ENCODE results near the gene ATP6V0D1.

Gene ATP6V0D1

DNA sequence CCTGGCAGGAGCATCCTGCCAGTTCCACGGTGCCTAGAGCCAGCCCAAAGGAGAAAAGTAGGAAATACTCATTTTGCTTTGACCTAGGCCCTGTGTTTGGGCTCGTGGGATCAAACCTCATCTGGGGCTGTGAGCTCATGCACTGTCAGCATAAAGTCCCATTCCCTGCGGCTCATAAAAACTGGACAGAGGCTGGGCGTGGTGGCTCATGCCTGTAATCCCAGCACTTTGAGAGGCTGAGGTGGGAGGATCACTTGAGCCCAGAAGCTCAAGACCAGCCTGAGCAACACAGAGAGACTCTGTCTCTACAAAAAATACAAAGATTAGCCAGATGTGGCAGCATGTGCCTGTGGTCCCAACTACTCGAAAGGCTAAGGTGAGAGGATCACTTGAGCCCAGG, 17.9 kb downstream of the ATP6V0D1 start:
- no peak for DNase-seq

DNA sequence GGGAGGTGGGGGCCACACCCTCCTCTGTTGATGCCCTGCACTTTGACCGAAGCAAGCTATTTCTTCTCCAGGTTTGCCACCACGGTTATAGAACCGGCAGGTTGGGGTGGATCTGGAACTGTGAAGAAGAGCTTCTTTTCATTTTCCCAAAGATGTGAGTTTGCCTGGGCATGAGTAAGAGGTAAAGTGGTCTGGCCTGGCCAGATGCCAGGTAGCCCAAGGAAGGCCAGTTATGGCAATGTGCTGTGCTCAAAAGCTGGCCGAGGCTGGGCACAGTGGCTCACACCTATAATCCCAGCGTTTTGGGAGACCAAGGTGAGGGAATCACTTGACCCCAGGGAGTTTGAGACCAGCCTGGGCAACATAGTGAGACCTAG, 18.7 kb downstream of the ATP6V0D1 start:
- DNase-seq, result no peak

DNA sequence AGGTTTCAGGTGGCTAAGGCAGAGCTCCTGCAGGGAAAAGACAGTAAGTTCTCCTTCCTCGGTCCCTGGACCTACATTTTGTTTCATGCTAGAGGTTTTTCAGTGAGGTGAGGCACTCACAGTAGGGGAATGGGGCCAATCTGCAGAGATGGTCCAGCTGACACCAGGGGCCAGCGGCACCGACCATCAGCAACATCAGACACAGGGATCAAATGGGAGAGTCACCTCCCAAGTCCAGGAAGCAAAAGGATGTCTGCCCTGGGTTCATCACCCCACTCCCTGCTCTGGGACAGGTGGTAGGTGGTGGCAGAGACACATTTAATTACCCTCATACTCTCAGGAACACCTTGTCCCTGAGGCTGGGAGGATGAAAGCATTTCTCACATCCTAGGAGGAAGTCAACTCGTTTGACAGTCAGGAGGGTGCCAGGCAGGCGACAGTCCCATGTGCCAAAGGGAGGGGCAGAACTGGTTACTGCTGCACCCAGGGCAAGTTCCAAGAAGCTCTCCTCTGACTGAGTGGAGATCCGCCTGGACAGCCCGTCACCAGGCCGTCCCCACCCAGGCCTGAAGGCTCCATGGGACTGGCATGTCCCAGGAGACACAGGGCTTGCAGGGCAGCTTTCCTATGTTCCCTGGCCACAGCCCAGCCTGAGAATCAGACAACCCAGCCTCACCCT, 19.2 kb downstream of the ATP6V0D1 start:
- no peak for DNase-seq

DNA sequence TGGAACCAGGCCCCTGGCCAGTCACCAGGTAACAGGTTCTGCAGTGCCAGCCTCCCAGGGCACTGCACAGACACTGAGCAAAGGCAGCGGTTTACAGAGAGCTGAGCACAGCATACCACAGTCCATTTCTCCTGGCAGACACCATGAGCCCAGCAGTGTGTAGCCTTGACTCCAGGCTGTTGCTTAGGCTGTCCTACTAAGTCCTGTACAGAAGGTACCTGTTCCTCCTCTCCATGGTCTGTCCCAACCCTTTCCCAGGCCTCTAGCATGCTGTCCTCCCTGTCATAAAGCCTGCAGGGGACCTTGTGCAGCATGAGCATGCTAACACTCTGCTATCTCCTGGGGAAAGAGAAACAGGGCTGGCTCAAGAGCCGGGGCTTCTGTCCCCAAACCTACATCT, 20.0 kb downstream of the ATP6V0D1 start:
- no peak for DNase-seq

DNA sequence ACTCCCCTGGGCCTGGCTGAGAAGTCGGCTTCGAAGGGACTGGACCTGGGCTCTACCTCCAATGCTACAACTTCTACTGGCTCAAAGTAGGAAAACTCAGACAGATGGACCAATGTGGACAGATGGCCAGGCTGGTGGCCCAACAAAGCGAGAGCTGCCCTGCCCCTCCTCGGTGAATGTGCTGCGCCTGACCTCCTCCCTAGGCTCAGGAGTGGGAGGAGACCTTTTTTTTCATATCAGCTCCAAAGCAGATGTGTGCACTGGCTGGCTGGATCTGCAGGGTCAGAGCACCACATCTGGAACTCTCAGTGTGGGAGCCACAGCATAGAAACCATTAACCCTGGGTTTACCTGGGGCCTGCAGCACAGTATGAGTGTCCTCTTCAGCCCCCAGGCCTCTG, 20.8 kb downstream of the ATP6V0D1 start:
- DNase-seq, result no peak

DNA sequence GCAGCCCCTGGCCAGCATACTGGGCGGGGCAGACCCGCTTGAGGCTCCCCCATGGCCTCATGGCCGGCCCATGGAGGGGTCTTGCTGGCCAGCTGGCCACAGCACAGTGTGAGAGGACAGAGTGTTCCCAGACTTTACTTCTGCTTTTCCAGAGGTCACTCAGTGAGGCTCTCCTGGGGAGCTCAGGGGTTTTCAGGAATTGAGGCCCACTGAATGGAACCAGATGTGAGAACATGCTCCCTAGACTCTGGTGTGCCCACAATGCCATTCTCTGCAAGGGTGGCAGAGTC, 21.2 kb downstream of the ATP6V0D1 start:
- DNase-seq, result no peak

DNA sequence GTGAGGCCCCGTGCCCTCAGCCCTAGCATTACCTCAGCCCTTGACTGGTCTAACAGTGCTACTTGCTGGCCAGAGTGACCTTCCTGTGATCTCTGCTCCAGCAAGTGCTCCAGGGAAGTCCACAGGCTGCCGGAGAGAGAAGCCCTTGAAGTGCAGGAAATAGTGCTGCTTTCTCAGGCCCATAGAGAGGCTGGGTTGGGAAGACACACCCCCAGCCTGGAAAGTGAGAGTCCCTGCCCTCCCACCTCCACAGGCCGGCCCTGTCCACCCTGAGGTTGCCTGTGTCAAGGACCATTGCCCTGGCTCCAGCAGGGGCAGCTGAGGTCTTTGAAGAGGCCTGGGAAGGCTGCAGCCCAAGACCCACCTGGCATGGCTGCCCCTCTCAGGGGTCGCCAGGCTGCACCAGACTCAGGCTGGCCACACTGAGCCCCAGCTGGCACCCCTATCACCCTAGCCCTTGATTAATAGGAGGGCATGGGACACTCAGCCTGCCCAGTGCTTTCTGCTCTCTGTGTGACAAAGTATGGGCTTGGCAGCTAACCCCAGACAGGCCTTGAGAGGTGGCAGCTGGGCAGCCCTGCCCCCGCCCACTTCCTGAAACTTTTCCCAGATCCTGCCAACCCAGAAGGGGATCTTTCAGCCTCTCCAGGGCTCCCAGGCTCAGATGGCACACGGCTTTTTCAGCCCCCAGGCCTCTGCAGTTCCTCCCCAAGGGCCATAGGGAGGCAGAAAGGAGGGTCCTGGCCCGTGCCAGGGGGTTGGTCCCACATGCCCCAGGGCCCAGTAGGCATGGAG, 21.7 kb downstream of the ATP6V0D1 start:
- no peak for DNase-seq

DNA sequence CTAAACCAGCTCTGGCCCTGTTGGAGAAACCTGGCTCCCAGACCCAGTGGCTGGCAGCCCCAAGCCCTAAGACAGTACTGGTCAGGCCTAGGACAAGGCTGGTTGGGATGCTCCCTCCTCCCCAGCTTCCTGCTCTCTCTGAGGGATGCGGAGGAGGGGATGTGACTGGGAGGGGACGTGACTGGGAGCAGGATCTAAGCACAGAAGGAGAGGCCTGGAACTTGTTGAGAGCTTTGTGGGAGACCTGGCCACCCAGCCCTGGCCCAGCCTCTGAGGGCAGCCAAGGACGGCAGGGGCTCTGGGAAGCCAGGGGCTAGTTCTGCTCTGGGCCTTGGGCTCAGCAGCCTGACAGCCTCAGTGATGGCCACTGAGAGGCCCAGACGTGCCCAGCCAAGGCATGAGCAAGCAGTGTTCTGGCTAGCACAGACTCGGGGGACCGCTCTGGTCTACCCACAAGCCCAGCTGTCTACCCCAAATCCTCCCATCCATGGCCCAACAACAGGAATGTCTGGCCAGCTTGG, 22.8 kb downstream of the ATP6V0D1 start:
- DNase-seq, result no peak

DNA sequence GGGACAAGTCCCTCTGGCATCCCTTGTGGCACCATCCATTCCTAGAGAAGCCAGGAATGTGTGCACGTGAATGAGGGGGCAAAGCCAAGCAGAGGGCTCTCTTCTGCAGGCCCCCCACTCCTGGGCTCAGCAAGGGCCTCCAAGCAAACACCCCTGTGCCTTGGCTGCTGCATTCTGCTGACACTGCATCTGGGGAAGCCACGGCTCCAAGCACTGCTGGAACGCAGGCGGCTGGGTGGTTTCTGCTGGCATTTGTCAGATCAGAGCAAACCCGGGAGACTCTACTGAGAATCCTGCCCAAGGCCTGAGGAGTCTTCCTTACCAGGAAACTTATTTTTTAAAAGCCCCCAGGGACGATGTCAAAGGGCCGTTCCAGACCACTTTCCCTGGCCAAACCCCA, 23.3 kb downstream of the ATP6V0D1 start:
- no peak for DNase-seq

DNA sequence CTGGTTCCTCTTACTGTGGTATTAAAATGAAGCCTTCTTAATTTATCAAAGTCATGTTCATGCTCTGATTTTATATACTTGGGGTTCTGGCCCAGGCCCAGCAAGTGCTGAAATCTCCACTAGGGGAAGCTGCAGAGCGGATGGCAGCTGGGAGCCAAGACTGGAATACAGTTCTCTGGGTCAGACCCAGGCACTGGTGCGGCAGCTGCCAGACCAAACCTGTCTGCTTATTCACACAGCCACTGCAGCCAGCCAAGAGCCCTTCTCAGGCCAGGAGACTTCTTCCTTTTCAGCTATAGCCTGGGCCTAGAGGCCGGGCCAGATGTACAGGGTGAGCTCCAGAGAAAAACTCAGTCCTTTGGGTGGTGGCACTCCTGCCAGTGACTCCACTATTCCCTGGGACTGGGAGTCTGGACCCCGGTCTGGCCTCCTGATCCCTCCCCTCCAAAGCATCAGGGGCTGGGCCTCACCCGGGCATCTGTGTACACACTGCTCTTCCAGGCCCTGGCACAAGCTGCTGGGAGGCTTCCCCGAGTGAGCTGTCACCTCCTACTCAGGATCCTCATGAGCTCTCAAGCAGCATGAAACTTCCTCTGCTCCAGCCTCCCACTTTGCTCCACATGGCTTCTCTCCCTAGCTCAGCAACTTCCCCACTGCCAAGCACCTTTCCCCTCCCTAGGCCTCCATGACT, 24.4 kb downstream of the ATP6V0D1 start:
- no peak for DNase-seq

DNA sequence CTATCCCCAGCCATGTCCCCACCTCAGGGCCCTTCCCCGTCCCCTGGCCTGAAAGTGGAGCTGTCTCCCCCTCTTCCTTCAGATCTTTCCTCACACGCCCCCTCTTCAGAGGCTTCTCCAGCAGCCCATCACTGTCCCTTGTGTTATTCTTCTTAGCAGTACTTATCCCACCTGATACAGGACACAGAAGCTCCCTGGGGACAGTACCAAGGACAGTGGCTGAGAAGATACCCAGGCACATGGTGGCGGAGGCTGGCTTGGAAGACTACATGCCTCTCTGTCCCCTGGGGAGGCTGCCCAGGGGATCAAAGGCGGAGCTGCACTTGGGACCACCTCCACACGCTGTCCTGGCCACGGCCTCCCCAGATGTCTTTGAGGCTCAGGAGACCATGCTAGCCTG, 26.1 kb downstream of the ATP6V0D1 start:
- DNase-seq, result no peak

DNA sequence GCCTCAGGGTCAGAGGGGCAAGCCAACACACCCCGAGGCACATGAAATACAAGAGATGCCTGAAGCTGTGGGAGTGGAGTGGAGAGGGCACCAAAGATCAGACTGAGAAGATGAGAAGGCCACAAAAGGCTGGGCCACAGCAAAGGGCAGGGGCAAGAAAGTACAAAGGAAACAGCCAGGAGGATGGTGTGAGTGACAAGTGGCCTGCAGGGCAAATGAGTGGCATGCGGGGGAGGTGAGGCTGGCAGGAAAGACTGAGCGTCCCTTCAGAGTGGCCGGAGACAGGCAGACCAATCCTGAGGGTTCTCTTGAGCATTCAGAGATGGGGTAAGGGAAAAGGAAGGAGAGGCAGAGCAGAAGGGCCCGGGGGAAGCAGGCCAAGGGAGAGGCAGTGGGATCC, 26.9 kb downstream of the ATP6V0D1 start:
- DNase-seq, result no peak

DNA sequence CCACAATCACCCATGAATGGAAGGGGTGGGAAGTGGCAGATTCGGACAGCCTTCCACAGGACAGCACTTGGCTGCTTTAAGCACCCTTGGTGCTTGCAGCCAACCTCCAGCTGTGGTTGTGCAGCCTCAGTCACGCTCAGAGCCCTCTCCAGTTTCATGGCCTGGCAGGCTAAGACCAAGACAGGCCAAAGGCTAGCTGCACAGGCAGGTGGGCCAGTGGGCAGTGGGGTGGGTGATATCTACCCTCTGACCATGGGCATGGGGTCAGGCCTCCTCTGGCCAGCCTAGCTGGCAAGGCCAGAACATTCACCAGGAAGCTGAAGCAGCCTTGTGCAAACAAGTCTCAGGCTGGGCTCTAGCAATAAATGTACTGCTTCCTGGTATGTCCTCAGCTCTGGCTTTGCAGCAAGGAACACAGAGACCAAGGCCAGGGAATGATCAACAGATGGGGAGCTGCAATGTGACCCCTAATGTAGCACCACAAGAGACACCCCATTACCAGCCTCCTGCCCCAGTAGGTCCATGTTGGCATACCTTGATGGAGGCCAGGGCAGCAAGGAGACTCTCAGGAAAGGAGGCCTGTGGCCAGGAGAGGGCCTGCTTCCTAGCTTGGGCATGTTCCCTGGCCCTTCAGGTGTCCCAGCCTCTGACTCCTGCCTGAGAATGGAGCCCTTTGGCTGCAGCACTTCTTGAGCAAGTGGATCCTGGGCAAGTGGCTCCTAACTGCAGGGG, 29.1 kb downstream of the ATP6V0D1 start:
- no peak for DNase-seq

DNA sequence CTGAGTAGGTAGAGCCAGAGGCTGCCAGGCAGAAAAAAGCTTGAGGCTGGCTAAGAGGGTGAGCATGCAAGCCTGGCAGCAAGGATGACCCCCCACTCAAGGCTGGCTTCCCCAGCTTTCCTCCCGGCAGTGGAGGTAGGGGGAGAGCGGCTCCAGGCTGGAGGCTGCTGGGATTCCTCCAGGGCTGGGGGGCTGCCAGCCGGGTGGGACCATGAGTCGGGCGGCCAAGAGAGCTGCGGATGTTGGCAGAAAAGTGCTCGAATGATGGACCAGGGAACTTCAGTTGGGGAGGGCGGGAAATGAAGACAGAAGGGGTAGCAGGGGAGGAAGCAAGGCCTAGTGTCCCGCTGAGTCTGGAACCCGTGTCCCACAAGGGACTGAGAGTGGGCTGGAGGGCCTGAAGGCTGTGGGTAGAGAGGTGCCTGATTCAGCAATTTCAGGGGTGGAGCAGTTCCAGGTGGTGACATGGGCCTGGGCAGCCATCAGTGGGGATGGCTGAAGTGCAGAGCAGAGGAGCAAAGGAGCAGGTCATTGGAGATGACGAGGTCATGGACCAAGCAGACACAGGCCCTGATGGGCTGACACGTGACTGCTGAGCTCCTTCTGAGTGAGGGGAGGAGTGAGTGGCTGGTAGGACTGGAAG, 29.8 kb downstream of the ATP6V0D1 start:
- DNase-seq, result no peak

DNA sequence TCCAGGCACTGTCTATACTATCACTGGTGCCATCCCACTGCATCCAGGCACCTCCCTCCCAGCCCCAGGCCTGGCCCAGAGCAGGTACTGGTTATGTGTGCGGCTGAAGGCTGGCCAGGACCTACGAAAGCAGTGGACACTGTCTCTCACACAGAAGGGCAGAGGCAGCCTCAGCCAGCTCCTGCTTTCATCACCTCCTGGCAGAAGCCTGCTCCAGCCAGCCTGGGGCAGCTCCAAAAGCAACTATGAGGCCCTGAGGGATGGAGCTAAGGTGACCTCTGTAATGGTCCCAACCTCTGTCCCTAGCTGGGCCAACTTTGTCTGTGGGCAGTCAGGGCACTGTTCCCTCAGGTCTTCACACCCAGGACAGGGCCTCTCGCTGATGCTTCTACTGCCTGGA, 31.2 kb downstream of the ATP6V0D1 start:
- no peak for DNase-seq

DNA sequence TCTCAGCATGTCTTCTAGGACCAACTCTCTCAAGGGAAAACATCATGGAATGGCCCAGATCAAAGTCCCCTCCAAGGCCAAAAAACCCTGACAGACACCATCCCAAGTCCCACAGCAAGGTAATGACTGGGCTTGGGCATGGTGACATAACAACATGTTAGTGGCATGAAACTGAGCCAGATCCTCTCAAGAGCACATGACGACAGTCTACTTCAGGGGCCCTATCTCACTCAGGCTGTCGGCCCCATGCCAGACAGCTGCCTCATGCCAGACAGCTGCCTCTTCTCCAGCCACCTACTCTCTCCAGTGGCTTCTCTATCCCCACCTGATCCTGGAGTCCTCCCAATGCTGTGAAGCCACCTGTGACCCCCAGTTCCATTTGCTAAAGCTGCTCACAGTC, 31.6 kb downstream of the ATP6V0D1 start:
- no peak for DNase-seq

DNA sequence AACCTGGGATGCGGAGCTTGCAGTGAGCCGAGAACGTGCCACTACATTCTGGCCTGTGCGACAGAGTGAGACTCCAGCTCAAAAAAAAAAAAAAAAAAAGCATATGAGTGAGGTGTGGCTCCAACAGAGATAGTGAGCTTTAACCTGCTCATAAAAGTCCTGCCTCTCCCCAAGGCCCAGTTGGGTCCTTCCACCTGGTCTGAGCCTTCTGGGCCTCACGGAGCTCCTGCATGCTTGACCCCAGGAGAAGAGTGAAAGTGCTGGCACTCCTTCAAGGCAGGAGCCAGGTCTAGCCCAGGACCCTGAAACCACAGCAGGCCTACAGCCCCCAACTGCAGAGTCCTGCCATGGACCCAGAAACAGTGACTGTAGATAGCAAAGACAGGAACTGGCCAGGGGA, 32.4 kb downstream of the ATP6V0D1 start:
- DNase-seq, result no peak

DNA sequence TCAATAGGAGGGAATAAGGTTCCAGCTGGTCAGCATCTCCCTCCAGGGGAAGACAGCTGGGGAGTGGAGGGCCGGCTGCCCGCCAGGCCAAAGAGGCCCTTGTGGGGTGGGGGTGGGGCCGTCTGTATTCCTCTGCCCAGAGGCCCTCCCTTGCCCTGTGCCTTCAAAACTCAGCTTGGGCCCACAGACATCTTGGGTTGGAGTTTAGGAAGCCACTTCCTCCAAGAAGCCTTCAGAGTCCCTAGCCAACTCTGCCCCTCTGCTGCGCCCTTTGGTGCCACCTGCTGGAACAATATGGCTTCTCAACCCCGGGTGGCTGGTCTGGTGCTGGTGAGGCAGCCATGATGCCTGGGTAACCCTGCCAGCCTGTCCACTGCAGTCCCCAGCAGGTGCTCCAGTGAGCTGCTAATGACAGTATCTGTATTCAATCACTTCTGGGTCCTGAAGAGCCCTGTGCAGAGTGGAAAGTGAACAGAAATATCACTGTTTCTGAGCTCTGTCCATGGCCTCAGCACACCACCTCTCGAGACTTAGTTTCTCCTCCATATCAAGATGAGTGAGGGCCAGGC, 33.4 kb downstream of the ATP6V0D1 start:
- DNase-seq, result peak; percentile 20

DNA sequence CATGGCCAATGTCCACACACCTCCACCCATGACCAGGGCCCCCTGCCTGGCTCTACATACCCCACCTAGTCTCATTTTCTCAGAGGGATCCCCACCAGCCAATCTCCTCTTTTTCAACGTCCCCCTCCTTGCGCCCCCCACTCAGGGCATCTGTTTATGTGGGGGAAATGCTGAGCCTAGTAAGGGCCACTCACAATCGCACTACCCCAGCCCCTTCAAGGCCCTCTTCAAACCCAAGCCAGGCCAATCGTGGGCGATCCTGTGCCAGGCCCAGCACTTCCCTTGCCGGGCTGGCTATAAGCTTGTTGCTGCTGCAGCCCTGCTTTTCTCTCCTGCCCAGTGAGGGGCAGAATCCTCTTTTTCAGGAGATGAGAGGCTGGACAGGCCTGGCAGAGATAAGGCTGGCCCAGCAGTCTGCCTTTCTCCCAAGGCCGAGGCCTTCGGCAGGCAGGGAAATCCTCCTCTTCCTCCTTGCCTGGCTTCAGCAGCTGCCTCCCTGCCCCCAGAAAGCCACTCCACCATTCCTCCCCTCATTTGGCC, 33.9 kb downstream of the ATP6V0D1 start:
- peak; percentile 31 for DNase-seq

DNA sequence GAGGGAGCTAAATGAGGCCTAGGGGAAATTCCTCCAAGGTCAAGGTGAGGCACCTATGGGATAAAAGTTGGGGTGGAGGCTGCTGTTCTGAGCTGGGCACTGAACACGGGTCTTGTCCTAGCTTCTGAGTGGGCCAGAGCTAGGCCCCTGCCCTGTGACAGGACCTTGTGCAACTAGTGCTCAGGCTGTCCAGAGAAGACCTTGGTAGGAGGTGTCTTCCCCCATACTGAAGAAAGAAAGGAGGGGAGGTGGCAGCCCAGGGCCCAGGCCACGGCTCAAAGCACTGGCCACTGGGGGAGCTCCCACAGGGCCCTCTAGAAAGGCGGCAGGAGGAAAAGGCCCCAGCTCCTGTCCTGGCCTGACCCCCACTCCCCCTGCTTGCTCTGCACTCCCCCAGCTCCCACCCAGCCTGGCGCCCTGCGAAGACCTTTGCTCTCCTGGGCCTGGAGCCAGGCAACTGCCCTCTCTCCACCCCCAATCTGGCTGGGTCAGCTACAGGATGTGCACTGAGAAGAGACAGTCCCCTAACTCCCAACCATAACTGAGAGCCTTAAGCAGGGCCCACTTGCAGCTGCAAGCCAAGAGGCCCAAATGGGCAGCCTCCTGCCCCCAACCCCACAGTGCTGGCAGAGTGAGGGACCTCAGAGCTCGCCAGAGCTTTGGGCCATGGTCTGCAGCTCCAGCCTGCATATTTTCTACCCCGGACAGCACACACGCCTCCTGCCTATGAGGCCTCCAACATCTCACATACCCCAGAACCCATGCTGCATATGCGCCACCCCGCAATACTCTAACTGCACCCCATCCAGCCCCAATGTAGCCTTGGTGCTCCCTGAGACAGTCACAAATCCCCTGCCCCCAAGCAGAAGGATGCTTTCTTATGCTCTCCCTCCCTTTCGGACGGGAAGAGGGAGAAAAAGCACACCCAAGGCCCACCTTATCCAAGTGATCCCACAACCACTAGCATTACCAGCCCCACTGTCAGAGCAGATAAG, 34.7 kb downstream of the ATP6V0D1 start:
- peak; percentile 40 for DNase-seq

Data from right kidney (tissue), 1 donor.